Measurements from ENCODE around the gene MRGPRE. TPM values are rescaled to one million over a fixed set of nuclear protein-coding genes. Genes with fewer than 3 reads are reported as not detected.

The MRGPRE gene
- total and polyA plus RNA-seq, 2 experiments from 2014 or later = not detected

GRCh38 chr11:3192511-3193372 is 39.5 kb downstream of the MRGPRE start:
- no peaks in the 10 kb centered on the region for H3F3A ChIP-seq (ENCODE audit: insufficient read depth)
- H3K4me3 ChIP-seq = no peak overlapping the region
- no peaks in the 10 kb centered on the region for H3K36me3 ChIP-seq (ENCODE audit: low read depth)
- no peaks in the 10 kb centered on the region for H3K79me2 ChIP-seq (ENCODE audit: insufficient read depth)
- 76 to 77% methylated on average over 11 to 14 of the region's 14 CpGs for WGBS, 2 experiments (ENCODE audit: low coverage in 1 of 2, low lambda C conversion rate in 2 of 2, missing lambda C conversion rate in 2 of 2)
- no peaks in the 10 kb centered on the region for H4K20me1 ChIP-seq (ENCODE audit: insufficient read depth)
- TF ChIP-seq EZH2phosphoT487 (IDR thresholded peaks at IDR 0.05; ENCODE audit: insufficient read depth, low read depth) (no peak), EZH2 (IDR thresholded peaks at IDR 0.05; ENCODE audit: insufficient read depth, poor library complexity, severe bottlenecking) (no peak)
- in situ Hi-C loops (cut with MboI) = no loop called here
- no peak overlapping the region for H3K27ac ChIP-seq
- H3K4me1 ChIP-seq (ENCODE audit: insufficient read depth) = no peaks in the 10 kb centered on the region
- DNase-seq = no peak
- 0 out of 2 replicates have a peak, but pooled peaks cover 11% of the 10 kb centered on the region for H3K27me3 ChIP-seq (replicated peaks; ENCODE audit: insufficient read depth)
- no peaks in the 10 kb centered on the region for H3K9me2 ChIP-seq (ENCODE audit: insufficient read depth)
- no peak overlapping the region for H3K4me2 ChIP-seq (ENCODE audit: unreplicated experiment)
- no peak overlapping the region for H2AFZ ChIP-seq
- H3K9ac ChIP-seq = no peak overlapping the region
- H3K9me3 ChIP-seq (ENCODE audit: low read depth) = no peaks in the 10 kb centered on the region

DNA sequence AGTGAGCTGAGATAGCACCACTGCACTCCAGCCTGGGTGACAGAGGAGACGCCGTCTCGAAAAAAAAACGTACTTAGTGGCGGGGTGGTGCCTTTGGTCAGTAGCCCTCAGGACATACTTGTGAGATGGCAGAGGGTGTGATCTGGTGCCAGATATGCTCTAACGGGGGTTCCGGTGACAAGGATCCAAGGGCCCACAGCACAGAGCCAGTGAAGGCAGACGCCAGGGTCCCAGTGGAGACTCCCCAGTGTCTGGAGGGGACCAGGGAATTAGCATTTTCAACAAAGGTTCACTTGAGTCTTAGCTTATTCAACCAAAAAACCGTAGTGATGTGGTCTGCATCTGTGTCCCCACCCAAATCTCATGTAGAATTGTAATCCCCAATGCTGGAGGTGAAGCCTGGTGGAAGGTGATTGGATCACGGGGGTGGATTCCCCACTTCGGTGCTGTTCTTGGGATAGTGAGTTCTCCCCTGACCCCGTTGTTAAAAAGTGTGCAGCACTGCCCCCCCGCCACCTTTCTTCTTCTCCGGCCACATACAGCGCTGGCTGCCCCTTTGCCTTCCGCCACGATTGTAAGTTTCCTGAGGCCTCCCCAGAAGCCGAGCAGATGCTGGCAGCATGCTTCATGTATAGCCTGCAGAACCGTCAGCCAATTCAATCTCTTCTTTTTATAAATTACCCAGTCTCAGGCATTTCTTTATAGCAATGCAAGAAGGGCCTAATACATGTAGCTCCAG is 40.5 kb downstream of the MRGPRE start:
- no peaks in the 10 kb centered on the region for H3K9me3 ChIP-seq (ENCODE audit: low read depth)
- H3K27me3 ChIP-seq (replicated peaks; ENCODE audit: insufficient read depth) = 0 out of 2 replicates have a peak, but pooled peaks cover 19% of the 10 kb centered on the region
- H3F3A ChIP-seq (ENCODE audit: insufficient read depth) = no peaks in the 10 kb centered on the region
- H3K27ac ChIP-seq = no peak overlapping the region
- no peaks in the 10 kb centered on the region for H3K79me2 ChIP-seq (ENCODE audit: insufficient read depth)
- H3K4me3 ChIP-seq = no peak overlapping the region
- in situ Hi-C loops (cut with MboI) = no loop called here
- no peaks in the 10 kb centered on the region for H3K4me1 ChIP-seq (ENCODE audit: insufficient read depth)
- no peak for DNase-seq
- no peaks in the 10 kb centered on the region for H3K9me2 ChIP-seq (ENCODE audit: insufficient read depth)
- TF ChIP-seq EZH2 (IDR thresholded peaks at IDR 0.05; ENCODE audit: insufficient read depth, poor library complexity, severe bottlenecking) (no peak), EZH2phosphoT487 (IDR thresholded peaks at IDR 0.05; ENCODE audit: insufficient read depth, low read depth) (no peak)
- H4K20me1 ChIP-seq (ENCODE audit: insufficient read depth) = no peaks in the 10 kb centered on the region
- no peak overlapping the region for H2AFZ ChIP-seq
- no peaks in the 10 kb centered on the region for H3K36me3 ChIP-seq (ENCODE audit: low read depth)
- H3K4me2 ChIP-seq (ENCODE audit: unreplicated experiment) = no peak overlapping the region
- 77 to 83% methylated on average over 19 of the region's 19 CpGs for whole genome bisulfite sequencing, 2 experiments (ENCODE audit: low coverage in 1 of 2, low lambda C conversion rate in 2 of 2, missing lambda C conversion rate in 2 of 2)
- no peak overlapping the region for H3K9ac ChIP-seq

DNA sequence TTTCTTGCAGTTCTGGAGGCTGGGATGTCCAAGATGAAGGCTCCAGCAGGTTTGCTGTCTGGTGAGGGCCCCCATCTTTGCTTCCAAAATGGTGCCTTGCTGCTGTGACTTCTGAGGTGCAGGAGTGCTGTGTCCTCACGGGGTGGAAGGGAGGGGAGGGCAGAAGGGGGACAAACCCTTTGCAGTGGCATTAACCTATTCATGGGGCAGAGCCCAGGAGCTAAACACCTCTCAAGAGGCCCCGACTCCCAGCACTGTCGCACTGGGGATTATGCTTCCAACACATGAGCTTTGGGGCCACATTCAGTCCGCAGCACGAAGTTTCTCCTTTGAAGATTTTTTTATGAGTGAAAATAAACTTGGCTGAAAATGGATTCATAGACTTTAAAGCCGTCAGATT is 41.6 kb downstream of the MRGPRE start:
- Histone ChIP-seq H3K9ac (no peak overlapping the region), H4K20me1 (ENCODE audit: insufficient read depth) (no peaks in the 10 kb centered on the region), H3K27ac (no peak overlapping the region), H2AFZ (no peak overlapping the region), H3F3A (ENCODE audit: insufficient read depth) (no peaks in the 10 kb centered on the region), H3K4me2 (ENCODE audit: unreplicated experiment) (no peak overlapping the region), H3K27me3 (replicated peaks; ENCODE audit: insufficient read depth) (0 out of 2 replicates have a peak, but pooled peaks cover 19% of the 10 kb centered on the region), H3K9me2 (ENCODE audit: insufficient read depth) (no peaks in the 10 kb centered on the region), H3K4me1 (ENCODE audit: insufficient read depth) (no peaks in the 10 kb centered on the region), H3K36me3 (ENCODE audit: low read depth) (no peaks in the 10 kb centered on the region), H3K9me3 (ENCODE audit: low read depth) (no peaks in the 10 kb centered on the region), H3K4me3 (no peak overlapping the region), H3K79me2 (ENCODE audit: insufficient read depth) (no peaks in the 10 kb centered on the region)
- in situ Hi-C loops (cut with MboI) = no loop called here
- no peak for DNase-seq
- TF ChIP-seq EZH2phosphoT487 (IDR thresholded peaks at IDR 0.05; ENCODE audit: insufficient read depth, low read depth) (no peak), EZH2 (IDR thresholded peaks at IDR 0.05; ENCODE audit: insufficient read depth, poor library complexity, severe bottlenecking) (no peak)
- 50 to 58% methylated on average over 6 of the region's 6 CpGs for WGBS, 2 experiments (ENCODE audit: low coverage in 1 of 2, low lambda C conversion rate in 2 of 2, missing lambda C conversion rate in 2 of 2)

- Histone ChIP-seq H3K9ac (no peak overlapping the region), H2AFZ (no peak overlapping the region), H3K27ac (no peak overlapping the region), H3K4me3 (no peak overlapping the region), H3K9me3 (ENCODE audit: low read depth) (no peaks in the 10 kb centered on the region), H3K4me1 (ENCODE audit: insufficient read depth) (no peaks in the 10 kb centered on the region), H3F3A (ENCODE audit: insufficient read depth) (no peaks in the 10 kb centered on the region), H3K4me2 (ENCODE audit: unreplicated experiment) (no peak overlapping the region), H3K27me3 (replicated peaks; ENCODE audit: insufficient read depth) (0 out of 2 replicates have a peak, but pooled peaks cover 19% of the 10 kb centered on the region), H3K9me2 (ENCODE audit: insufficient read depth) (no peaks in the 10 kb centered on the region), H3K79me2 (ENCODE audit: insufficient read depth) (no peaks in the 10 kb centered on the region), H3K36me3 (ENCODE audit: low read depth) (no peaks in the 10 kb centered on the region), H4K20me1 (ENCODE audit: insufficient read depth) (no peaks in the 10 kb centered on the region)
- no peak for TF ChIP-seq EZH2 (IDR thresholded peaks at IDR 0.05; ENCODE audit: insufficient read depth, poor library complexity, severe bottlenecking)
- TF ChIP-seq EZH2phosphoT487 (IDR thresholded peaks at IDR 0.05; ENCODE audit: insufficient read depth, low read depth) = no peak
- no peak for DNase-seq
- in situ Hi-C loops (cut with MboI) = no loop called here
- WGBS, 2 experiments (ENCODE audit: low coverage in 1 of 2, low lambda C conversion rate in 2 of 2, missing lambda C conversion rate in 2 of 2) = 59 to 63% methylated on average over 11 of the region's 11 CpGs
These were observed 42.2 kb downstream of the MRGPRE start for GRCh38 chr11:3189886-3190583.

All from GM23248 (cell line).